ENCODE data around the gene FOXN1.
A peak's percentile ranks its signal among the peaks of the same experiment; 100 is the strongest.

FOXN1 gene

GRCh38 chr17:28468781-28469180 lies 37.4 kb upstream of the FOXN1 start:
- no peak for TF ChIP-seq EZH2 (IDR thresholded peaks at IDR 0.05)
- no peaks in the 10 kb centered on the region for H3K36me3 ChIP-seq (ENCODE audit: insufficient read depth, low read length)
- H3K9ac ChIP-seq (ENCODE audit: insufficient read length), result no peak overlapping the region
- H3K27ac ChIP-seq, result 0 out of 2 replicates have a peak overlapping the region, but pooled peaks have one; percentile 25
- H3K4me3 ChIP-seq, result no peak overlapping the region
- no peaks in the 10 kb centered on the region for H3K9me3 ChIP-seq (ENCODE audit: low read depth, low read length)
- DNase-seq (ENCODE audit: low read depth, low spot score), result no peak

- no peak overlapping the region for H3K9ac ChIP-seq (ENCODE audit: insufficient read length)
- H3K4me3 ChIP-seq, result no peak overlapping the region
- H3K9me3 ChIP-seq (ENCODE audit: low read depth, low read length), result no peaks in the 10 kb centered on the region
- no peak for TF ChIP-seq EZH2 (IDR thresholded peaks at IDR 0.05)
- TF ChIP-seq POLR2AphosphoS5 (IDR thresholded peaks at IDR 0.05; ENCODE audit: borderline replicate concordance, low read depth, low read length), result no peak
- no peak for TF ChIP-seq FOXP2 (optimal IDR thresholded peaks at IDR 0.05; ENCODE audit: control extremely low read depth, extremely low read length, insufficient read depth)
- no peaks in the 10 kb centered on the region for H3K36me3 ChIP-seq (ENCODE audit: insufficient read depth, low read length)
- H3K27ac ChIP-seq, result no peak overlapping the region
- no peak for DNase-seq (ENCODE audit: low read depth, low spot score)
Measured at GRCh38 chr17:28469376-28469775, 36.8 kb upstream of the FOXN1 start.

- no peak overlapping the region for H3K4me3 ChIP-seq
- TF ChIP-seq POLR2AphosphoS5 (IDR thresholded peaks at IDR 0.05; ENCODE audit: borderline replicate concordance, low read depth, low read length), result no peak
- no peak for TF ChIP-seq FOXP2 (optimal IDR thresholded peaks at IDR 0.05; ENCODE audit: control extremely low read depth, extremely low read length, insufficient read depth)
- no peak for TF ChIP-seq EZH2 (IDR thresholded peaks at IDR 0.05)
- no peak overlapping the region for H3K9ac ChIP-seq (ENCODE audit: insufficient read length)
- H3K9me3 ChIP-seq (ENCODE audit: low read depth, low read length), result no peaks in the 10 kb centered on the region
- H3K36me3 ChIP-seq (ENCODE audit: insufficient read depth, low read length), result no peaks in the 10 kb centered on the region
- H3K27ac ChIP-seq, result no peak overlapping the region
- DNase-seq (ENCODE audit: low read depth, low spot score), result no peak
Measured at GRCh38 chr17:28470266-28470913, 35.8 kb upstream of the FOXN1 start.

- Histone ChIP-seq H3K36me3 (ENCODE audit: insufficient read depth, low read length) (no peaks in the 10 kb centered on the region), H3K27ac (no peak overlapping the region)
Measured at GRCh38 chr17:28470914-28471366, 35.2 kb upstream of the FOXN1 start.

GRCh38 chr17:28471531-28472342 lies 34.4 kb upstream of the FOXN1 start:
- Histone ChIP-seq H3K9ac (ENCODE audit: insufficient read length) (no peak overlapping the region), H3K27ac (no peak overlapping the region), H3K9me3 (ENCODE audit: low read depth, low read length) (no peaks in the 10 kb centered on the region), H3K4me3 (no peak overlapping the region), H3K36me3 (ENCODE audit: insufficient read depth, low read length) (no peaks in the 10 kb centered on the region)
- no peak for TF ChIP-seq FOXP2 (optimal IDR thresholded peaks at IDR 0.05; ENCODE audit: control extremely low read depth, extremely low read length, insufficient read depth)
- no peak for TF ChIP-seq POLR2AphosphoS5 (IDR thresholded peaks at IDR 0.05; ENCODE audit: borderline replicate concordance, low read depth, low read length)
- TF ChIP-seq EZH2 (IDR thresholded peaks at IDR 0.05), result no peak
- no peak for DNase-seq (ENCODE audit: low read depth, low spot score)

More at GRCh38 chr17:28470914-28471366, 35.2 kb upstream of the FOXN1 start:
- H3K4me3 ChIP-seq, result no peak overlapping the region
- no peak for DNase-seq (ENCODE audit: low read depth, low spot score)
- no peak for TF ChIP-seq POLR2AphosphoS5 (IDR thresholded peaks at IDR 0.05; ENCODE audit: borderline replicate concordance, low read depth, low read length)
- TF ChIP-seq FOXP2 (optimal IDR thresholded peaks at IDR 0.05; ENCODE audit: control extremely low read depth, extremely low read length, insufficient read depth), result no peak
- TF ChIP-seq EZH2 (IDR thresholded peaks at IDR 0.05), result no peak
- H3K9ac ChIP-seq (ENCODE audit: insufficient read length), result no peak overlapping the region
- H3K9me3 ChIP-seq (ENCODE audit: low read depth, low read length), result no peaks in the 10 kb centered on the region

- no peak for TF ChIP-seq POLR2AphosphoS5 (IDR thresholded peaks at IDR 0.05; ENCODE audit: borderline replicate concordance, low read depth, low read length)
- TF ChIP-seq FOXP2 (optimal IDR thresholded peaks at IDR 0.05; ENCODE audit: control extremely low read depth, extremely low read length, insufficient read depth), result no peak
- TF ChIP-seq EZH2 (IDR thresholded peaks at IDR 0.05), result no peak
- H3K36me3 ChIP-seq (ENCODE audit: insufficient read depth, low read length), result no peaks in the 10 kb centered on the region
- no peak overlapping the region for H3K27ac ChIP-seq
- no peak overlapping the region for H3K4me3 ChIP-seq
- no peaks in the 10 kb centered on the region for H3K9me3 ChIP-seq (ENCODE audit: low read depth, low read length)
- DNase-seq (ENCODE audit: low read depth, low spot score), result no peak
- no peak overlapping the region for H3K9ac ChIP-seq (ENCODE audit: insufficient read length)
Measured at GRCh38 chr17:28472871-28473497, 33.2 kb upstream of the FOXN1 start.

- Histone ChIP-seq H3K4me3 (no peak within 1 kb of the TSS), H3K27ac (no peak within 1 kb of the TSS), H3K9me3 (ENCODE audit: low read depth, low read length) (no peaks in the 10 kb centered on the region), H3K9ac (ENCODE audit: insufficient read length) (no peak within 1 kb of the TSS), H3K36me3 (ENCODE audit: insufficient read depth, low read length) (no peaks in the 10 kb centered on the region)
- DNase-seq (ENCODE audit: low read depth, low spot score), result no peak
- TF ChIP-seq POLR2AphosphoS5 (IDR thresholded peaks at IDR 0.05; ENCODE audit: borderline replicate concordance, low read depth, low read length), result no peak
- TF ChIP-seq EZH2 (IDR thresholded peaks at IDR 0.05), result no peak
- TF ChIP-seq FOXP2 (optimal IDR thresholded peaks at IDR 0.05; ENCODE audit: control extremely low read depth, extremely low read length, insufficient read depth), result no peak
Measured at GRCh38 chr17:28473542-28473941, 32.6 kb upstream of the FOXN1 start, which contains the start of gene SLC13A2. TSS of gene SLC13A2 (plus strand) at chr17:28473644. CDS start at chr17:28473713, 69 bp downstream.

- TF ChIP-seq EZH2 (IDR thresholded peaks at IDR 0.05) (no peak), POLR2AphosphoS5 (IDR thresholded peaks at IDR 0.05; ENCODE audit: borderline replicate concordance, low read depth, low read length) (no peak), FOXP2 (optimal IDR thresholded peaks at IDR 0.05; ENCODE audit: control extremely low read depth, extremely low read length, insufficient read depth) (no peak)
- no peak overlapping the region for H3K9ac ChIP-seq (ENCODE audit: insufficient read length)
- H3K9me3 ChIP-seq (ENCODE audit: low read depth, low read length), result no peaks in the 10 kb centered on the region
- H3K4me3 ChIP-seq, result no peak overlapping the region
- H3K36me3 ChIP-seq (ENCODE audit: insufficient read depth, low read length), result no peaks in the 10 kb centered on the region
- H3K27ac ChIP-seq, result no peak overlapping the region
- DNase-seq (ENCODE audit: low read depth, low spot score), result no peak
Measured at GRCh38 chr17:28474111-28474531, 32.0 kb upstream of the FOXN1 start.

Measured in SK-N-MC (cell line).